Colon (tissue), 2 donors: ENCODE results near the gene AVL9.
"Not testable (repeated sequence)": the region's sequence is repeated elsewhere in the genome, so short reads cannot be mapped to it uniquely, and the experiment has no call there.

Experiments used
- FAIRE-seq: peaks from 2 replicates; lab custom pipeline; 2012; peaks lifted over from hg19 to GRCh38; lab: Jason Lieb, UNC
- donor health status: control.
- donor health status: control.

Gene AVL9

DNA sequence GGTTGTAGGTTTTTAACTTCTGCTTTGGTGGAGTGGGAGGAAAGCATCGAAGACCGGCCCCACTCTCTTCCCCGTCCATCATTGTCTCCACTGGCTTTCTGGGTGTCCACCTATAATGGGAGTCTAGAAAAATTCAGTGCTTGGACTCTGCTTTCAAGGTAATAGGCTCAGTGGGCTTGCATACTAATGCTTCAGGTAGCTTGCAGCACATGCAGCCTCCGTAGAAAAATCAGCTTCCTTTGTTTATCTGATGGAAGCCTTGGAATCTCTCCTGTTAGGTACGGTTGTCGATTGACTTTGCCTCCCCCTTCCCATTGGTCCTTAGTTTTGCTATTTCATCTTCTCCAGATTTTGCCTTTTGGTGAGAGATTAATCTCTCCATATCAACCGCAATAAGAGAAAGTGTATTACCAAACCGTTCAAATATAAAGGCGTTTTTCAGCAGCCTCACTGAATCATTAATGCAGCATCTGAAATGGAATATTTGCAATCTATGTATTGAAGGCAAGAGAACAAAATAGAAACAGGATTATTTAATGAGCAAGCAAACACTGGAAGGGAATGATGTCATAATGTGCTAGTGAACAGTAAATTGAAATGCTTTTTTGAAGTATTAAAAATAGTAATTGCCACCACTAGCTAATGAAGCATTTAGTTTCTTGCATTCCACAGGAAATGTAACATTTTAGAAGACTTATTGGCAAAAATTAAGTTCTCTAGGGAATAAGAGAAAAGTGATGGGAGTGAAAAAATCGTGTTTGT is 944 bp downstream of the AVL9 start:
- FAIRE-seq, result no peak

DNA sequence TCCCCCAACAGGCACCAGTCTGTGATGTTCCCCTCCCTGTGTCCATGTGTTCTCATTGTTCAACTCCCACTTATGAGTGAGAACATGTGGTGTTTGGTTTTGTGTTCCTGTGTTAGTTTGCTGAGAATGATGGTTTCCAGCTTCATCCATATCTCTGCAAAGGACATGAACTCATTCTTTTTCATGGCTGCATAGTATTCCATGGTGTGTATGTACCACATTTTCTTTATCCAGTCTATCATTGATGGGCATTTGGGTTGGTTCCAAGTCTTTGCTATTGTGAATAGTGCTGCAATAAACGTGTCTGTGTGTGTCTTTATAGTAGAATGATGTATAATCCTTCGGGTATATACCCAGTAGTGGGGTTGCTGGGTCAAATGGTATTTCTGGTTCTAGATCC is 4.5 kb downstream of the AVL9 start:
- not testable (repeated sequence) for FAIRE-seq

DNA sequence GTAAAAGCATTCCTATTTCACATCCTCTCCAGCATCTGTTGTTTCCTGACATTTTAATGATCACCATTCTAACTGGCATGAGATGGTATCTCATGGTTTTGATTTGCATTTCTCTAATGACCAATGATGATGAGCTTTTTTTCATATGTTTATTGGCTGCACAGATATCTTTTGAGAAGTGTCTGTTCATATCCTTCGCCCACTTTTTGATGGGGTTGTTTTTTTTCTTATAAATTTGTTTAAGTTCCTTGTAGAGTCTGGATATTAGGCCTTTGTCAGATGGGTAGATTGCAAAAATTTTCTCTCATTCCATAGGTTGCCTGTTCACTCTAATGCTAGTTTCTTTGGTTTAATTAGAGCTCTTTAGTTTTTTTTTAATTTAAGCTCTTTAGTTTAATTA is 4.9 kb downstream of the AVL9 start:
- not testable (repeated sequence) for FAIRE-seq

DNA sequence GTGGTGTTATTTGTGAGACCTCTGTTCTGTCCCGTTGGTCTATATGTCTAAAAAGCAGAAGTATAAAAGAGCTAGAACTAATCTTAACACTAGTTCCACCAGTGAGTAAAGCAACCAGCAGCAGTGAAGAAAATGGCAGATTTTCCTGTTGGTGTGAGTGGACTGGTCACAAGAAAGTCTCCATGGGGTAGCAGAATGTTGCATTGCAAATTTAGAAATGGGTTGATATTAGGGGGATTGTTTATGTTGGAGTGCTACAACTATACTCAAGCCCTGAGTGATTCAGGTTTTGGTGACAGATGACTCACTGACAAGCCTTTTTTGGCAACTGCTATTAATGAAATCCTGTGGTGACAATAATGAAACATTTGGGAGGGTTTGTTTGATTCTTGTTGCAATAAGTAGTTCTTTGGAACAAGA is 5.6 kb downstream of the AVL9 start:
- no peak for FAIRE-seq

DNA sequence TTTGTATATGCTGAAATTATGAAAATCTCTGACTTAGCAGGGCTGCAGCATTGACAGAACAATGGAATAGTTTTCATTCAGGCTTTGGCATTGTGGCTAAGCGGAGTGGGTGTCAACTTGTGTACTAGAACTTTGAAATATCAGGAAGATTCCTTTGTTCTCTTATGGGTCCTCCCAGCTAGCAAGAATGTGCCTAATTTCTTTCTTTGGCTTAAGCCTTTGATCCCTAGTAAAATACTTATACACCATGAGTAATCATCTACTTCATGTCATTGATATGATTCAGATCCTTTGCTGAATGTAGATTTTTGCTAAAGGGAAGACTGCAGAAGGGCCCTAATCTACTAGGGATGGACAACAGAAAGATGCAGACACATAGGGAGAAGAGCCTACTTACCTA is 6.2 kb downstream of the AVL9 start:
- no peak for FAIRE-seq

DNA sequence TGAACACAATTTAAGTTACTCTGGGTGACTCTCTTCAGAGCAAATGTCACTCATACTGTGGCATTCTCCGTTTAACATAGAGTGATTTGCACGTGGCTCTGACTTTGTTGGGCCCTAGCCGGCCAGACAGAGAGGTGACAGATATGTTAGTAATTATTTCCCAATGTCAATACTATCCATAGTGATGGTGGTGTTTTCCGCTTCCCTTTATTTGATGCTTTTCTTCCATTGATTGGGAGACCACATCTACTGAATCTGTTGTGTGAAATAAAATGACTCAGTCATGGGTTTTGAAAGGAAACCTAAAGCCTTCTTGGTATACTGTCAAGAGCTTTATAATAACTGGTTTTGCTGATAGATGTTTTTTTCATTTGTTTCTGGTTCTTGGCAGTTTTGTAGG is 7.4 kb downstream of the AVL9 start:
- no peak for FAIRE-seq

DNA sequence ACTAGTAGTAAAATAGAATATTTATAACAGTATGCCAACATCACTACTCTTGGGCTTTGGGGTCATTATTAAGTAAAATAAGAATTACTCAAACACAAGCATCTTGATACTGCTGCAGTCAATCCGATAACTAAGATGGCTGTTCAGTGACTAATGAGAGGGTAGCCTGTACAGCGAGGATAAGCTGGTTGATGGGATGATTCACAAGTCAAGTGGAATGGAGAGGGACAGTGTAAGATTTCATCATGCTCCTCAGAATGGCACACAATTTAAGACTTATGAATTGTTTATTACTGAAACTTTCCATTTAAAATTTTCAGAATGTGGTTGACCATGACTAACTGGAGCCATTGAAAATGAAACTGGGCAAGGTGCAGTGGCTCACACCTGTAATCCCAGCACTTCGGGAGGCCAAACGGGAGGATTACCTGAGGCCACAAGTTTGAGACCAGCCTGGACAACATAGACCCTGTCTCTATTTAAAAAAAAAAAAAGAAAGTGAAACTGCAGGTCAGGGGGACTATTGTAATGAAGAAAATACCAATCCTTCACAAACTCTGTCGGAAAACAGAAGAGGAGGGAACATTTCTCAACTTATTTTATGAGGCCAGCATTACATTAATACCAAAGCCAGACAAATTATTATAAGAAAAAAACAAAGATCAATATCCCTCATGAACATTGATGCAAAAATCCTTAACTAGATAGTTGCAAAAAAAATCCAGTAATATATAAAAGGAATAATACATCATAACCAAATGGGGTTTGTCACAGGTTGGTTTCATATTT is 11.2 kb downstream of the AVL9 start:
- FAIRE-seq, result no peak

DNA sequence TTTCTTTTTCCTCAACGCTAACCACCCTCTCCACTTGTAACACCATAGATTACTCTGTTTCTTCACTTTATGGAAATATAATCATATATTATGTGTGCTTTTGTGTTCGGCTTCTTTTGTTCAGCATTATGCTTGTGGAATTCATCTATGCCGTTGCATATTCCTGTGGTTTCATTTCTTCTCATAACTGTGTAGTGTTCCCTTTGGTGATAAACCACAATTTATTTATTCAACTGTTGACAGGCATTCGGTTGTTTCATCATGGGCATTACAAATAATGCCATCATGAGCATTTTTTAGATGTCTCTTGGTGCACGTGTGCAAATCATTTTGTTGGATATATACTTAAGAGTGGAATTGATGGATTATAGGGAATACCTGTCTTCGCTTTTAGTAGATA is 12.1 kb downstream of the AVL9 start:
- no peak for FAIRE-seq

DNA sequence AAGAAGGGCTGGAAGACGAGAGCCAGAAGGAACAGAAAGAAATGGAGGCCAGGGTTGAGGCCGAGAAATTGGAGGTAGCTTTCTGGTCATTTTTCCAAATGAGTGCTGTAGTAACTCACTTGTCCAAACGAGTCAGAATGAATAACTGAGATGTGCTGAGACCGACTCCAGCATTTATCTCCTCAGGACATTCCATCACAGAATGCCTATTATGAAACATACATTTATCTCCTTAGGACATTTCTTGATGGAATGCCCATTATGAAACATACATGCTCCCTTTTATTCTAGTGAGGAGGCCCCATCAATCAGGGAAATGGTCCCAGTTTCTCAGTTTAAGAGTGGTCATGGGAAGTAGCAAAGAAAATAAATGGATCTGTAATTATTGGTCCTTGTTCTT is 16.5 kb downstream of the AVL9 start:
- no peak for FAIRE-seq

DNA sequence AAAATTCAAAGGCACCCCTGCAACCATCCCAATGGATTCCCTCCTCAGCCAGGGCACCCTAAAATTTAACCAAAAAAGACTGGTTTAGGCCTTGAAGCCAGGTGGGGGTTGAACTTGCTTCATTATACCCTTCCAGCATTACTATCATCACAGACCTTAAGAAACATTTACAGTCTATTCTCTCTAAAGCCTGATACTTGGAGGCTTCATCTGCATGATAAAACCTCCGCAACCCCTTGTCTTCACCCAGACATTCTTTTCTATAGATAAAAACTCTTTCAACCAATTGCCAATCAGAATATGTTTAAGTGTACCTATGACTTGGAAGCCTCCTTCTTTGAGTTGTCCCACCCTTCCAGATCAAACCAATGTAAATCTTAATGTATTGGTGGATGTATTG is 17.9 kb downstream of the AVL9 start:
- no peak for FAIRE-seq

DNA sequence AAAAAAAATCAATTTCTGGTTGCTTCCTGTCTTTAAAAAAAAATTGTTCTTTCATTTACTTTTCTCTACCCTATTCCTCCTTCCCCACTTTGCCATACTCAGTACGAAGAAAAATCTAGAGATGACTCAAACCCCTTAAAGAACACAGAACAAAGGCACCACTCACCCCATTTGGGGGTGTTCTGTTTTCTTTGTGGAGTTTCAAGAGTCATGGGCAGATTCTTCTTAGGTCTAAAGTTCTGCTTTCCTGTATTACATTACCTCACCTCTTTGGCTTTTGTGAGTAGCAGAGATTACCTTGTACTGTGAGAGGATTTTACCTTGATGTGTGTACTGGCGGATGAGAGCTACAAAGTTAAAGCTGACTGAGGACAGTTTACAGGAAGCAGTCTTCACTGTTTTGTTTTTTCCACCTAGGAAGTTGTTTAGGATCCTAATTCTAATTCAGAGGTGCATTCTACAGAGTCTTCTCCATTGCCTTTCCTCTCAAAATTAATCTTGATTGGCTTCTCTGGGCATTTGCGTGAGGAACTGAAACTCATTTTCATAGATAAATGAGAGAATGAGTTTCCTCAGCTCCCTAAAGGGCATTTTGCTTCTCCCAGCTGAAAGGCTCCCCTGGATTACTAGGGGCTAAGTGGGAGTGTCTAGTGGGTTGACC is 20.7 kb downstream of the AVL9 start:
- no peak for FAIRE-seq

DNA sequence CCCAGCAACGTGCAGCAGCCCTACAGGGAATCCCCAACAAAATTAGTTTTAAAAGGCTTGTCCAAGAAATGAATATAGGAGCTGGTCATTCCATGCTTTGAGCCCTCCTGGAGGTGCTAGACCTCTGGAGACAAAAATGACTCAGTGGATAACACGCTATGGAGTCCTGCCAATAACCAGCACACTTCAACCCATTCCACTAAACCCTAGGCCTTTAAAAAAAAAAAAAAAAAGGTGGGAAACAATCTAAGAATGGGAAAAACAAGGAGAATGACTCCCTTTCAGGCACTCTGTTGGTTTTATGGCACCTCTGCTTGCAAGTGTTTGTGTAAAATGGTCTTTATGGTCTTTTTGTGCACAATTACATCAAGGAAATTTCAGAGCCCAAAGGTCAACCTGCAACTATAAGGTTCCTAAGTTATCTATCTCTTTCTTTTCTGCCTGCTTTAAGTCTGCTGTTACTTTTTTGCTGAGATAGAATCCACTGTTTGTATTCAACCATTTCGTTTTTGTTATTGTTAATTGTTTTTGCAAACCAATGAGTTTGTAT is 21.3 kb downstream of the AVL9 start:
- FAIRE-seq, result no peak

DNA sequence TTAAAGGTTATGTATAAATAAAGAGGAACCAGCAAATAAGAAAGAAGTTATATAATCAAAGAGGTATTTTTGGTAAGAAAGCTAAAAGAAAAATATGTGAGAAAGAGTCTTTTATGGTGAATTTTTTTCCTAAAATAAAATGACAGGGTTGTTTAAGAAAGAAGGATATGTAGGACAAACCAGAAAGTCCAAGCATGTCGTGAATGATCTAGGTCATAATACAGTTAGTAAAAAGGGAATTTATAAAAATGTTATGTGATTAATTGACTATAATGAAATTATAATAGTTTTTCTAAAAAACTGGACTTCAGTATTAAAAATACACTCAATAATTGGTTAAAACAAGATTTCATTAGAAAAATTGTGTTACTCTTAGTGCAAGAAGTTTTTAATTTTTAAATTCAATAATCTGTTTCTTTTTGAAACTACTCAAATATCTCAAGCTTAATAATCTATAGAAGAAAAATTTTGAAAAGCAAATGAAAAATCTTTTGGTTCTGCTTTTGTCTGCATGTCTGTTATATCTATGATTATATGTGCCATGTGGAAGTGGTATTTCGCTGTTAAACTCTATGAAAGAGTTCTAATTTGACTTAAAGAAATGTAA is 23.3 kb downstream of the AVL9 start:
- FAIRE-seq, result no peak

DNA sequence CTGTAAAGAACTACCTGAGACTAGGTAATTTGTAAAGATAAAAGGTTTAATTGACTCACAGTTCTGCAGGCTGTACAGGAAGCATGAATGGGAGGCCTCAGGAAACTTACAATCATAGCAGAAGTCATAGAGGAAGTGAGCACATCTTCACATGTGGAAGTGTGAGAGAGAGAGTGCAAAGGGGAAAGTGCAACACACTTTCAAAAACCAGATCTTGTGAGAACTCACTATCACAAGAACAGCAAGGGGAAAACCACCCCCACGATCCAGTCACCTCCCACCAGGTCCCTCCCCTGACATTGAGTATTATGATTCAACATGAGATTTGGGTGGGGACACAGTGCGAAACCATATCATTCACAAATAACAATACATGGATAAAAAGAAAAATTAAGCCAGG is 24.5 kb downstream of the AVL9 start:
- no peak for FAIRE-seq

DNA sequence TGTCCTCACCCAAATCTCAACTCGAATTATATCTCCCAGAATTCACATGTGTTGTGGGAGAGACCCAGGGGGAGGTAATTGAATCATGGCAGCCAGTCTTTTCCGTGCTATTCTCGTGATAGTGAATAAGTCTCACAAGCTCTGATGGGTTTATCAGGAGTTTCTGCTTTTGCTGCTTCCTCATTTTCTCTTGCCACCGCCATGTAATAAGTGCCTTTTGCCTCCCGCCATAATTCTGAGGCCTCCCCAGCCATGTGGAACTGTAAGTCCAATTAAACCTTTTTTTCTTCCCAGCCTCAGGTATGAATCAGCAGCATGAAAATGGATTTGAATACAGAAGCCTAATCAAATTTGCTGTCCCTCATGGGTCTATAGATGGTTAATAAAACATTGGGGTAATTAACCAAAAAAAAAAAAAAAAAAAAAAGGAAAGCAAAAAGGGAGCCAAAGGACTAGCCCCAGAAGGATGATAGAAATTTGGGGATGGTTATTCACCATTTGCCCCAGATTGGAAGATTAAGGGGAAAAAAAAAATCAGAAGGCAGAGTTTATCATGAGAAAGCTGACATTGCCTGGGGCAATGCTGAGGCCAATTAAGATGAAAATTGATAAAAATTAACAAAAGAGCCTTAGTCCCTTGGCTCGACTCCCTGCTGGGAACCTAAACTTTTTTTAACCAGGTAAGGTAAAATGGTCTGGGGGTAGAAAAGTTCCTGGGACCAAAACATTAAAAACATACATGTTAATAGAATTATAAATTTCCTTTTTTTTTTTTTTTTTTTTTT is 27.6 kb downstream of the AVL9 start:
- FAIRE-seq, result no peak

DNA sequence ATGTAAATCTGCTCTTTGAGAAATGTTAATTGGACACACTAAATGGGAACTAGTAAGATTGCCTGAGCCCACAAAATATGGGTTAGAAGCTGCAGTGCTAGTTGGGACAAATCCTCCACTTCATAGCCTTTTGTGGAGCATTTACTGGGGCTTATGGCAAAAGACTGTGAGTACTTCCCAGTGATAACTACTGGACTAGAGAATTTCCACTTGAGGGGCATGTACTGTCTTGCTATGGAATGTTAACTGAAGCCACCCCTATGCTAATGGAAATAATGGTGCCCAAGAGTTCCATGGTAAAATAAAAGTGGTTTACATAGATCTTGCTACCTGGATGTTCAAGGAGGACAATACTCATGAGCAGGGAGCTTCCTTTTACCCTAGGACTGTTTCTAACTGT is 29.3 kb downstream of the AVL9 start:
- FAIRE-seq, result no peak

DNA sequence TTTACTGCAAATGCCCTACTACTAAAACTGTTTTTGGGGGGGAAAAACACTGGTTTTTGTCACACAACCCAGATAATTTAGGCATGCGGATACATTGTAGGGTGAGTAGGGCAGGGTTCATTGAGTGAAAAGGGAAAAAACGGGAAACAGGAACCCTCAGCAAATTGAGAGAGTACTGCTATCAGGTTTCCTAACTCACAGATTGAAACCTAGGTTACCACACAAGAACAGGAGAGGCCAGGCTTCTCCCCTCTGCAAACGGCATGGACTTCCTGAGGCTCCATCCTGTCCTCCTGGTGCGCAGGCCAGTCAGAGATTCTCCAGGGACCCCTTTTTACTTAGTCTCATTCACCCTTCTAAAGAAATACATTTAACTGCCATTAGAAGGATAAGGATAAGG is 30.6 kb downstream of the AVL9 start:
- no peak for FAIRE-seq

DNA sequence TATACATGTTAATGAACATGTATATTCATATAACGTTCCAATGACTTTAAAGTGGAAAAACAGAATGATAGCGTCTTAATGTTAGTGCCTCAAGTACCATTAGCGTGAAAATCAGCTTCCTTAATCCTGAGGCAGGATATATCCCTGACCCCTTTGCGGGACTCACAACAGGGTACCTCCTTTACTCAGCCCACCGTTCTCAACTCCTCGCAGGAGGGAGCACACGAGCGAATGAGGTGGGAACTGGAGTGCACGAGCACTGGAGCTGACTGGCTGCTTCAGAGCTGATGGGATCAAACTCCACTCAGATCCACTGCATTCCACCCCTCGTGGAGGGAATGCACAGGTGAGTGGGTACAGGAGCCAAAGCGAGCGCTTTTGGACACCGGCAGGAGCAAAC is 36.1 kb downstream of the AVL9 start:
- no peak for FAIRE-seq

DNA sequence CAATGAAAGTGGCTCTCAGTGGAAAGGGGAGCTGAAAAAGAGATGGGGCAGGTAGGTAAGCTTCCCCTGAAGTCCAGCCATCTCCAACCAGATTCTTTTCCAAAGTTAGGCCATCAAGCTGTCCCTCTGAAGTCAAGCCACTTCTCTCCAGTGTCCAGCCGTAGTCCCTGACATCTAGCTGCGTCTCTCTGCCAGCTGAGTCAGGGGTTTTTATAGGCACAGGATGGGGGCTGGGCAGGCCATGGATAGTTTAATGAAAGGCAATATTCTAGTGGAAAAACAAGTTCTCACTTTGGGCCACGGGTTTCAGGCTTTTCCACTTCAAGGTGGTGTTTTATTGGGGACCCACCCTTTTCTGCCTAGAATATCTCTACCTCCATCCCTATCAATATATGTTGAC is 36.8 kb downstream of the AVL9 start:
- FAIRE-seq, result no peak

DNA sequence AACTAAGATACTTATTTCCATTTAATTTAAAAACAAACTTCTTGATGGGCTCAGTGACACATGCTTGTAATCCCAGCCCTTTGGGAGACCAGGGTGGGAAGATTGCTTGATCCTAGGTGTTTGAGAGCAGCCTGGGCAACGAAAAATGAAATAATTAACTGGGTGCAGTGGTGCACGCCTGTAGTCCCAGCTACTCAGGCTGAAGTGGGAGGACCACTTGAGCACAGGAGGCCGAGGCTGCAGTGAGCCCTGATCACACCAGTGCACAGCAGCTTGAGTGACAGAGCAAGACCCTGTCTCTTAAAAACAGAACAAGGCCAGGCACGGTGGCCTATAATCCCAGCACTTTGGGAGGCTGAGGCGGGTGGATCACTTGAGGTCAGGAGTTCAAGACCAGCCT is 37.4 kb downstream of the AVL9 start:
- FAIRE-seq, result no peak

DNA sequence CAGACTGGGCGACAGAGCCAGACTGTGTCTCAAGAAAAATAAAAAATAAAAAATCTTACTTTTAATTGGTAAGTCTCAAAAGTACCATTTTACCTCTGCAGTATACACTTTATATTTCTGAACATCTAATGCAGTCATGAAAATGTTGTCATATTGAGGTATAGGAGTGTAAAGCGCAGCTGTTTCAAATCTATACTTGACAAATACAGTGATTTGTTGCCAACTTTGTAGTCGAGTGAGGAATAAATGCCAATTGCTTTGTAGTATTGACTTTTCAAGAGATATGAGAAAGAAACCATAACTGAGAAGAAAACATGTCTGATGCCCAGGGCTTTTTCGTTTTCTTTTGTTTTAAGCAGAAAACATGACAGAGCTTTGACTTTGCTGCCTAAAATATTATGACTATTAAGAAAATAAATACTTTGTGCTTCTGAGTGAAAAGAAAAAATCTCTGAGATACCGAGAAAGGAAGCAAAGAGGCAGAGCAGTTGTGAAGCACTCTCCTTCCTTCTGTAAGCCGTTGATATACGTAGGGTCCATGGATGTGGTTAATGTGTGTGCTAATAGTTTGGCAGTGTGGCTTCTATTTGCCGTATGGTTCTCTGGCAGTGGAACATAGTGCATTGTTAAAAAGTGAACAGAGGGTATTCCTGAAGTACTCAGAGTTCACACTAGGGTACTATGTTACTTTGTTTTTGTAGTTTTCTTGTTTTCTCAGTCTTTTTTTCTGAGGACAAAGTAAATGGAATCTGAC is 38.2 kb downstream of the AVL9 start:
- no peak for FAIRE-seq
